ENCODE results near the gene ONECUT2.

GRCh38 chr18:57429167-57430078 lies 5.8 kb upstream of the ONECUT2 start:
- no peak for TF ChIP-seq CTCF (IDR thresholded peaks at IDR 0.05)
- no peak for TF ChIP-seq EP300 (IDR thresholded peaks at IDR 0.05)
- no peak for TF ChIP-seq POLR2A (IDR thresholded peaks at IDR 0.05)

Data from tibial nerve (tissue), 4 donors.